Mesendoderm (in vitro differentiated cells): ENCODE measurements around the gene CIC.

Experiments
- DNase-seq: peaks from one replicate; pipeline ENCODE4 v3.0.0; 2013
- H2AK5ac ChIP-seq: 2 replicates; pipeline ENCODE4 v1.6.1; 2013; ENCODE audit warnings: low read length, inconsistent platforms
- H2BK120ac ChIP-seq: 2 replicates; pipeline ENCODE4 v1.6.1; 2013; ENCODE audit warnings: low read depth, mild to moderate bottlenecking, low read length, moderate library complexity, mixed read lengths
- H2BK15ac ChIP-seq: replicated peaks from 2 replicates; pipeline ENCODE4 v1.6.1; 2013; ENCODE audit warnings: low read depth, mild to moderate bottlenecking, moderate library complexity
- H2BK5ac ChIP-seq: 2 replicates; pipeline ENCODE4 v1.6.1; 2013; ENCODE audit warnings: low read length, inconsistent platforms
- H3K18ac ChIP-seq: 2 replicates; pipeline ENCODE4 v1.6.1; 2013; ENCODE audit warnings: mild to moderate bottlenecking, low read length, mixed read lengths
- H3K23ac ChIP-seq: one replicate; pipeline ENCODE4 v1.6.1; 2013; ENCODE audit warnings: low read length
- H3K27ac ChIP-seq: 2 replicates; pipeline ENCODE4 v1.5.1; 2013; ENCODE audit warnings: low read depth, mild to moderate bottlenecking, inconsistent platforms, low read length, moderate library complexity
- H3K27me3 ChIP-seq: 2 replicates; pipeline ENCODE4 v1.6.1; 2013; ENCODE audit warnings: low read length, control low read depth, mild to moderate bottlenecking, inconsistent platforms; ENCODE audit not compliant: insufficient read depth, poor library complexity
- H3K36me3 ChIP-seq: 2 replicates; pipeline ENCODE4 v1.6.1; 2013; ENCODE audit warnings: low read length, inconsistent platforms; ENCODE audit not compliant: control insufficient read depth, insufficient read depth
- H3K4ac ChIP-seq: one replicate; pipeline ENCODE4 v1.6.1; 2013; ENCODE audit warnings: low read depth, mild to moderate bottlenecking, low read length, moderate library complexity
- H3K4me1 ChIP-seq: 2 replicates; pipeline ENCODE4 v1.6.1; 2013; ENCODE audit warnings: low read depth, low read length, inconsistent platforms; ENCODE audit not compliant: control insufficient read depth
- H3K4me2 ChIP-seq: 2 replicates; pipeline ENCODE4 v1.6.1; 2013; ENCODE audit warnings: low read length
- H3K4me3 ChIP-seq: 2 replicates; pipeline ENCODE4 v1.5.1; 2013; ENCODE audit warnings: mild to moderate bottlenecking, low read length
- H3K56ac ChIP-seq: one replicate; pipeline ENCODE4 v1.6.1; 2013; ENCODE audit warnings: low read length
- H3K79me1 ChIP-seq: 2 replicates; pipeline ENCODE4 v1.6.1; 2013; ENCODE audit warnings: low read length, inconsistent platforms
- H3K79me2 ChIP-seq: 2 replicates; pipeline ENCODE4 v1.6.1; 2013; ENCODE audit warnings: mild to moderate bottlenecking, low read length; ENCODE audit not compliant: control insufficient read depth, insufficient read depth
- H3K9ac ChIP-seq: 2 replicates; pipeline ENCODE4 v1.6.1; 2013; ENCODE audit warnings: low read length, inconsistent platforms
- H4K5ac ChIP-seq: one replicate; pipeline ENCODE4 v1.6.1; 2013; ENCODE audit warnings: low read length
- H4K8ac ChIP-seq: one replicate; pipeline ENCODE4 v1.6.1; 2013; ENCODE audit warnings: low read depth, mild to moderate bottlenecking, control low read depth, low read length, moderate library complexity
- WGBS: extraction: QIAGEN DNeasy Blood & Tissue Kit; methylation state at CpG from one replicate; pipeline ENCODE4 v1.1.7; 2013; ENCODE audit warnings: low lambda C conversion rate, missing lambda C conversion rate; ENCODE audit not compliant: insufficient coverage; ENCODE audit errors: extremely low coverage; 5-methylcytosine and 5-hydroxymethylcytosine counted together

CIC gene

DNA sequence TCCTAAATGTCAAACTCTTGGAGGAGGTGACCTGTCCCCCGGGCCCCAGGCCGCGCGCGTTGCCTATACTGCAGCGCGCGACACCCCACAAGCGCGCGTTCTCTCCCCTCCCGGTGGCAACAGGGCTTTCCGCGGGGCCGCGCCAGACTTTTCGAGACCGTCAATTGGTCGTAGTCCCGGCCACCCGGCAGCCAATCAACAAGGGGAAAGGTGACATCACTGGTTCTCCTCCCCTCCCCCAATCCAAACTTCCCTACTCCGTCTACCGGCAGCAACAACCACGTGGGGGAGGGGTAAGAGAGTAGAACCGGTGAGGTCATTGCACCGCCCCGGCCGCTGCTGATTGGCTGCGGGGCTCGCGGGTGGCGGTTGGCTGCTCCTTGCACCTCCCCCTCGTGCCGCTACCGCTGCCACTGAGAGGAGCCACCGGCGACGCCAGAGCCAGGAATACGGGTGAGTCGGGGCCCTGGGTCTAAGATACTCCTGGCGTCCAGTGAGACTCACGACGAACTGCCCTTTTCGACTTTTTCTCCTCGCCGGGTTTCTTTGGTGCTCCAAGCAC lies 829 bp upstream of the CIC start:
- Histone ChIP-seq H3K23ac (no peak overlapping the region), H3K56ac (peak overlapping the region; percentile 94), H3K4me1 (peaks cover 2% of the 10 kb centered on the region), H3K27me3 (no peaks in the 10 kb centered on the region), H3K4me3 (peak overlapping the region; percentile 71), H3K18ac (peak overlapping the region; percentile 75), H3K79me2 (no peaks in the 10 kb centered on the region), H4K5ac (no peak overlapping the region), H3K9ac (peak overlapping the region; percentile 77), H2AK5ac (no peak overlapping the region), H2BK120ac (no peak overlapping the region), H3K27ac (peak overlapping the region; percentile 41), H2BK5ac (peak overlapping the region; percentile 65), H3K79me1 (peaks cover 7% of the 10 kb centered on the region), H3K4me2 (peak overlapping the region; percentile 53), H3K4ac (peak overlapping the region; percentile 96), H2BK15ac (no peak overlapping the region), H4K8ac (no peak overlapping the region), H3K36me3 (no peaks in the 10 kb centered on the region)
- no CpG with 5 or more reads among the region's 46 CpGs for WGBS
- peak; percentile 100 for DNase-seq

DNA sequence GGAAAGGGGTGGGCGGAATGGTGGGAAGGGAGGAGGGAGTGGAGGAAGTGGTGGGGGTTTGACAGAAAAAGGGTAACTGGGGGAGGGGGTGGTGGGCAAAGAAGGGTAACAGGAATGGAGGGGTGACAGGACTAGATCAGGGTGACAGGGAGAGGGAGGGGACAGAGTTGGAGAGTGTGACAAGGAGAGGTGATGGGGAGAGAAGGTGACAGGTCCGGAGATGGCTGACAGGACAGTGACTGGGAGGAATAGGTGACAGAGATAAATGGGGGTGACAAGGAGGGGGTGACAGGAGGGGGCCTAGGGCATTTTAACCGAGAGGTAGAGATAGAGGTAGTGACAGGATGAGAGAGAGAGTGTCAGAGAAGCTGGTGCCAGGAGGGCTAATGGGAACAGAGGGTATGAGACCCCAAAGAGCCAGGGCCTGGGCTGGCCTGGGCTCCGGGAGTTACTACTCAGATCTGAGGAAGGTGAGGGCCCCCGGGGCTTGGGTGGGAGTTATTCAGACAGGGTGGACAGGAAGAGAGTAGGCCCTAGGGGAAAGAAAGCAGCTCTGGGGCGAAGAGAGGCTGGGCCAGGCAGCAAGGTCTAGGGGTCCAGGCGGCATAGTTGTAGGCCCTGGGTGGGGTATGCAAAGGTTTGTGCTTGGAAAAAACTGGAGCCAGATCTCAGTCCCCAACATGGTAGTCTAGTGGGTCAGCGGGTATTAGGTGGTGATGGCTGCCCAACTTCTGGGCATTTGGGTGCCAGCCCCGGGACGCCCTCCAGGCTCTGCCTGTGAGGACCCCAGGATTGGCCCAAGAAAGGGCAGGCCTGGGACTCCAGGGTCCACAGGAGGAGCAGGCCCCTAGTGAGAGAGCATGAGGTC lies 660 bp downstream of the CIC start:
- no peak overlapping the region for H2BK5ac ChIP-seq
- H2AK5ac ChIP-seq, result no peak overlapping the region
- no peak overlapping the region for H4K8ac ChIP-seq
- peaks cover 7% of the 10 kb centered on the region for H3K79me1 ChIP-seq
- no CpG with 5 or more reads among the region's 10 CpGs for WGBS
- peak overlapping the region; percentile 76 for H3K56ac ChIP-seq
- no peak overlapping the region for H3K23ac ChIP-seq
- no peak overlapping the region for H2BK120ac ChIP-seq
- peaks cover 2% of the 10 kb centered on the region for H3K4me1 ChIP-seq
- peak overlapping the region; percentile 8 for H3K4me2 ChIP-seq
- no peak overlapping the region for H3K27ac ChIP-seq
- H3K4me3 ChIP-seq, result peak overlapping the region; percentile 9
- no peak overlapping the region for H2BK15ac ChIP-seq
- peak overlapping the region; percentile 40 for H3K18ac ChIP-seq
- H4K5ac ChIP-seq, result no peak overlapping the region
- H3K9ac ChIP-seq, result peak overlapping the region; percentile 51
- H3K27me3 ChIP-seq, result no peaks in the 10 kb centered on the region
- H3K4ac ChIP-seq, result no peak overlapping the region
- H3K36me3 ChIP-seq, result peaks cover 1% of the 10 kb centered on the region
- no peaks in the 10 kb centered on the region for H3K79me2 ChIP-seq
- DNase-seq, result no peak

DNA sequence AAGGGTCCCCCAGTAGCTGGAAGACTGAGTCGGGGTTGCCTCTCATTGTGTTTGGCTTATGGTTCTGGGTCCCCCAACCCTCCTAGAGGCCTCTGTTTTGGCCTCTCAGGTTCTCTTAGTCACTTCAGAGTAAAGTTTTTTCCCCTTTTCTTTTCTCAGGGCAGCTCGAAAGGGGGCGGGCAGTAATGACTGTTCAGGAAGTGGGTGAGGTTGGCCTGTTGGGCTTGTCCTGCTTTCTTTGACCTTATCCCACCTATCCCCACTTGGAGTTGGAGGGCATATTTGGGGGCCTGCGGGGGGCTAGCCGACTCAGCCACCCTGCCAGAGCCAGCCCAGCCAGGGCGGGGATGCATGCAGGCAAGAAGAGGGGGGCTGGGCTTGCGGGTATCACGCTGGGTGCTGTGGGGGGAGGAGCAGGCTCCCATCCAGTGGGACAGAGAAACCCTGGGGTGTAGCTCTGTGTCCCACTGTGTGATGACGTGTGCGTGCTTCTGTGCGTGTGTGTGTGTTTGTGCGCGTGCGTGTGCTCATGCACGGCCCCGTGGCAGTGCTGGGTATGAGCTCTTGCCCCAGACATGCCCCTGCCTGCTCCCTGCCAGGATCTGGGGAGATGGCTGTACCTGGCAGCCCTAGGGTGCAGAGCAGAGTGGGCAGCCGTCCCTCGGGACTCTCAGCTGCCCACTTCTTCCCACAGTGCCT lies 1.4 kb downstream of the CIC start:
- H3K79me2 ChIP-seq, result no peaks in the 10 kb centered on the region
- no peak overlapping the region for H2BK15ac ChIP-seq
- no peak overlapping the region for H2BK120ac ChIP-seq
- H3K18ac ChIP-seq, result no peak overlapping the region
- no peak overlapping the region for H2AK5ac ChIP-seq
- H3K23ac ChIP-seq, result no peak overlapping the region
- H3K27me3 ChIP-seq, result no peaks in the 10 kb centered on the region
- peaks cover 2% of the 10 kb centered on the region for H3K4me1 ChIP-seq
- H2BK5ac ChIP-seq, result no peak overlapping the region
- H3K9ac ChIP-seq, result peak overlapping the region; percentile 36
- WGBS, result no CpG with 5 or more reads among the region's 18 CpGs
- no peak overlapping the region for H4K5ac ChIP-seq
- H3K4me2 ChIP-seq, result no peak overlapping the region
- no peak for DNase-seq
- H3K4me3 ChIP-seq, result no peak overlapping the region
- no peak overlapping the region for H4K8ac ChIP-seq
- H3K36me3 ChIP-seq, result peaks cover 2% of the 10 kb centered on the region
- H3K27ac ChIP-seq, result no peak overlapping the region
- no peak overlapping the region for H3K4ac ChIP-seq
- peak overlapping the region; percentile 76 for H3K56ac ChIP-seq
- peaks cover 7% of the 10 kb centered on the region for H3K79me1 ChIP-seq

DNA sequence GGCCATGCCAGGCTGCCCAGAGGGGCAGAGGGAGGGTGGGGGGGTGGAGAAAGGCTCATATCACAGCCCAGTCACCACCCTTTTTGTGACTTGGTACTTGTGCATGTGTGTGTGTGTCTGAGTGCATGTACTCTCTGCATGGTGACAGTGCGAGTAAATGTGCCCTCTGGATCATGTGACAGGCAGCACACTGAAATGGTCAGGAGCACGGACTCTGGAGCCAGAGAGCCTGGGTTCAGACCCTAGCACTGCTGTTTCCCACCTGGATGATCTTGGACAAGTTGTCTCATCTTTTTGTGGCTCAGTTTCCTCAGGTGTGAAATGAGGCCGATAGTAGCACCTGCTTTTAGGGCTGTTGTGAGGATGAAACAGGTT lies 2.0 kb downstream of the CIC start:
- DNase-seq, result no peak
- Histone ChIP-seq H2BK15ac (no peak overlapping the region), H4K5ac (no peak overlapping the region), H3K4me1 (peaks cover 2% of the 10 kb centered on the region), H3K4me2 (no peak overlapping the region), H3K56ac (no peak overlapping the region), H3K23ac (no peak overlapping the region), H2BK120ac (no peak overlapping the region), H2BK5ac (no peak overlapping the region), H3K18ac (no peak overlapping the region), H3K9ac (no peak overlapping the region), H3K27ac (no peak overlapping the region), H3K4ac (no peak overlapping the region), H2AK5ac (no peak overlapping the region), H3K27me3 (no peaks in the 10 kb centered on the region), H3K79me2 (no peaks in the 10 kb centered on the region), H3K36me3 (peaks cover 2% of the 10 kb centered on the region), H4K8ac (no peak overlapping the region), H3K79me1 (peaks cover 7% of the 10 kb centered on the region), H3K4me3 (no peak overlapping the region)
- no CpG with 5 or more reads among the region's 3 CpGs for WGBS

DNA sequence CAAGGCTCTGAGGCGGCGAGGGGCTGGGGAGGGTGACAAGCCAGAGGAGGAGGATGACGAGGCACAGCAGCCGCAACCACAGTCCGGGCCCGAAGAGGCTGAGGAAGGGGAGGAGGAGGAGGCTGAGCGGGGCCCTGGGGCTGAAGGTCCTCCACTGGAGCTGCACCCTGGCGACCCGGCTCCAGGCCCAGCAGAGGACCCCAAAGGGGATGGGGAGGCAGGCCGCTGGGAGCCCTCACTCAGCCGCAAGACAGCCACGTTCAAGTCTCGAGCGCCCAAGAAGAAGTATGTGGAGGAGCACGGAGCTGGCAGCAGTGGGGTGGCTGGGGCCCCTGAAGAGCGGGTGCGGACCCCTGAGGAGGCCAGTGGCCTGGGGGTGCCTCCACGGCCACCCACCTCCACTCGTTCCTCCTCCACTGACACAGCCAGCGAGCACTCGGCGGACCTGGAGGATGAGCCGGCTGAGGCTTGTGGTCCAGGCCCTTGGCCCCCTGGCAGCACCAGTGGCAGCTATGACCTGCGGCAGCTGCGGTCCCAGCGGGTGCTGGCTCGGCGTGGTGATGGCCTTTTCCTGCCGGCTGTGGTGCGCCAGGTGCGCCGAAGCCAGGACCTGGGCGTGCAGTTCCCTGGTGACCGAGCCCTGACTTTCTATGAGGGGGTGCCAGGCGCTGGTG lies 2.9 kb downstream of the CIC start:
- Histone ChIP-seq H2BK120ac (no peak overlapping the region), H3K4ac (no peak overlapping the region), H3K18ac (no peak overlapping the region), H3K23ac (no peak overlapping the region), H2BK15ac (no peak overlapping the region), H3K4me2 (no peak overlapping the region), H4K8ac (no peak overlapping the region), H3K36me3 (peaks cover 2% of the 10 kb centered on the region), H3K4me3 (no peak overlapping the region), H3K79me1 (peaks cover 7% of the 10 kb centered on the region), H2AK5ac (no peak overlapping the region), H3K27me3 (no peaks in the 10 kb centered on the region), H3K56ac (no peak overlapping the region), H4K5ac (no peak overlapping the region), H3K27ac (no peak overlapping the region), H2BK5ac (no peak overlapping the region), H3K4me1 (peaks cover 2% of the 10 kb centered on the region), H3K9ac (no peak overlapping the region), H3K79me2 (no peaks in the 10 kb centered on the region)
- no CpG with 5 or more reads among the region's 35 CpGs for WGBS
- DNase-seq, result no peak
